GM19025 (cell line): ENCODE results near the gene SMARCA1.

ENCODE experiments used
- ATAC-seq: cut with Tn5 transposase; IDR thresholded peaks from one replicate; pipeline ENCODE4 v1.9.1; 2021; ENCODE audit warnings: mild to moderate bottlenecking, low read depth, moderate library complexity; ENCODE audit not compliant: unreplicated experiment

Gene SMARCA1

DNA sequence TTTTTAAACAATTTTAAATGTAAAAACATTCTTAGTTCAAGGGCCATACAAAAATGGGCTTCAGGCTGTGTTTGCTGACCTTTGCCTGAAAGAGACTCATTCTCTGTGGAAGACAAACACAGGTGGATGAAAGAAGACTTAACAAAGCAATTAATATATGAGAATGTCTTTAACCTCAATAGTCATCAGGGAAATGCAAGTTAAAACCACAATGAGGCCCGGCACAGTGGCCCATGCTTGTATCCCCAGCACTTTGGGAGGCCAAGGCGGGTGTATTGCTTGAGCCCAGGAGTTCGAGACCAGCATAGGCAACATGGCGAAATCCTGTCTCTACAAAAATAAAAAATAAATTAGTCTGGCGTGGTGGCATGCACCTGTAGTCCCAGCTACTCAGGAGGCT is 7.1 kb upstream of the SMARCA1 start:
- ATAC-seq, result no peak

DNA sequence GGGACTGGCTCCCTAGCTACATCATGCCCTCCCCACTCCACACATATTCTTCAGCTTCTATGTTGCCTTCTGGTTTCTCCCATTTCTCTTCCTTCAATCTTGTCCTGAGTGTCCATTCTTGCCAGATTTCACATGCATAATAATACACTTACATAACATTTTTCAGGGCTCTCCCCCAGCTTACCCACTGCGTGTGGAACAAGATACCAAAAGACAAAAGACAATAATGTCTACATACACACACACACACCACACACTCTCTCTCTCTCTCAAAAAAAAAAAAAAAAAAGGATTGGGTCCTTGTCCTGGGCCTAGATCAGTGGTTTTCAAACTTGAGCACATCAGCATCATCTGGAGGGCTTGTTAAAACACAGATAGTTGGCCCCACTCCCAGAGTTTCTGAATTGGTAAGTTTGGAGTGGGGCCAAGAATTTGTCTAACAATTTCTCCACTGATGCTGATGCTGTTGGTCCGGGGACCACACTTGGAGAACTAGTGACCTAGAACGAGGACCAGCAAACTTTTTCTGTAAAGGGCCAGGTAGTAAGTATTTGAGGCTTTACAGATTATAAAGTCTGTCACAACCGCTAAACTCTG is 6.5 kb upstream of the SMARCA1 start:
- no peak for ATAC-seq

DNA sequence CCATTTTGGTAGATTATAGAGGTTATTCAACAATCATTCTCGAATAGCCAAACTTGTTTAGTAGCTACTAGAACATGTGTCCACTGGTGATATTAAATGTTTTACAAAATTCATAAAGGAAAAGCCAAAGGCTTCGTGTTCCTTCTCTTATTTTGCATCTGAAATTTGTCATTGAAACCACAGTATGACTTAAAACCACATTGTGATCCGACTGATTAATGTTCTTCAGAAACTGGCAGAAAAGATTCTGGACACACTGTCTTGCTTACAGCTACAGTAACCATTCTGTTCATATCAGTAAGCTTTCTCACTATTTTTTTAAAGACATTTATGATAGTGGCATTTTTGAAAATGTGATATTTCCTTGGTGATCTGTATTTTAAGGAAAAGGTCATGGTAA is 2.6 kb upstream of the SMARCA1 start:
- no peak for ATAC-seq

DNA sequence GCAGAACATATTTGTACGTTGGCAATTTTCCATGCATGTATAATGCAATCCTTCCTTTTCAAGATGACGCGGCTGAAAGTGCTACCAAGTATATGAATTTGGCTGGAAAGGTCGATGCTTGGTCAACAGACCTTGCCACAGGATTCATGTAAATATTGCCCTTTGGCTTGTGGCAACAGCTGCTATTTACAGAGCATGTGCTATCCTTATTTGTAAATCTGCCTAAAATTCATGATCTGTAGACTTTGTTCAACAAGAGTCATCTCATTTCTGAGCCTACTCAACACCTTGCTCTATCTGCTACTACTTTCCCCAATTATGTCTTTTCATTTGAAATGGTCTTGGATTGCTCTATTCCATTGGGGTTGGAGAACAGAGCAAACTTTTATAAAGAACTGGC is 1.9 kb upstream of the SMARCA1 start:
- no peak for ATAC-seq

DNA sequence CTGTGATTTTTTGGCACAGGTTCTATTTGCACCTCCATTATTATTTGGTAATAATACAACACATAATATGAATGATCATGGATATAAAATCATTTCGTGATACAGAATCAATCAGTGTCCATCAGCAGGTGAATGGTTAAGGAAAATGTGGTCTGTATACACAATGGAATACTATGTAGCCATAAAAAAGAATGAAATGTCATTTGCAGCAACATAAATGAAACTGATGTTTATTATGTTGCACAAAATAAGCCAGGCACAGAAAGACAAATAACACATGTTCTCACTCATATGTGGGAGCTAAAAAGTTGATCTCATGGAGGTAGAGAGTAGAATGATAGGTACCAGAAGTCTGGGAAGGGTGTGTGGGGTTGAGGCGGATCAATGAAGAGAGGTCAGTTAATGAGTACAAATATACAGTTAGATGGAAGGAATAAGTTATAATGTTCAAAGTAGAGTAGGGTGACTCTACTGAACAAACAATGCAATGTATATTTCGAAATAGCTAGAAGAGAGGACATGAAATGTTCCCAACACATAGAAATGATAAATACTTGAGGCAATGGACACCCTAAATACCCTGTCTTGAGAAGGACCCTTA is 1.1 kb upstream of the SMARCA1 start:
- no peak for ATAC-seq

DNA sequence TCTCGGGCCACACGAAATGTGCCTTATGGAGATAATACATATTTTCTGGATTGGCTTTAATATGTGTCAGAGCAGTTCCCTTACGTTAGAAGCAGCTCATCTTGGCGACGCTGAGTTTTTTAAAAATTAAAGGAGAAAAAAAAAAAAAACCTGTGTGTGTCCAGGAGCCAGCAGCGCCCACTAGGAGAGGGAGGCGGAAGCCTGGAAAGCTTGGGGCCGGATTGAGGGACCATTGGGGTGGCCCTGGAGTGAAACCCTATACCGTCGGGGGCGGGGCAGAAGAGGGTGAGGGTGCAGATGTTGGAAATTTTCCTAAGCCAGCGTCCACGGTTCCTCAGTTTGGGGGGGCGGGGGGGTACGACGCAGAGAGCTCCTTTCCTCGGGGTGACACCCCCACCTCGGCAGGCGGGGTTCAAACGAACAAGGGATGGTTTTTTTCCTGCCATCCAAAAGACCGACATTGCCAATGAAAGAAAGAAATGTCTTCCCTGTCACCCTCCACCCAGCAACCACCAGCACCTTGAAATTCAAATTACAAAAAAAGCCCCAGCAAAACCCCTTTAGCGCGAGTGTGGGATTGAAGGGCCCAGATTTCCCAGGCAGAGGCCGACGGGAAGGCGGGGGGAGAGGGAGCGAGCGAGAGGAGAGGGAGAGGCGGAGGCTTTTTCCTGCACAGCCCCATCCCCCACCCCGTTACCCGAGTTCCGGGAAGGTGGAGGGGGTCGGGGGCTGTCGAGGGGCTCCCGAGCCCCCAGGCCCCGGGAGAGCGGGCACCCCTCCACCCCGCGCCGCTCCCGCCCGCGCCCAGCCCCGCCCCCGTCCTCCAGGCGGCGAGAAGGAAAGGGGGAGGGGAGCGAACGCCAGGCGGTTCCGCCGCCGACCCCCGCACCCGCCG is 859 bp downstream of the SMARCA1 start:
- no peak for ATAC-seq

DNA sequence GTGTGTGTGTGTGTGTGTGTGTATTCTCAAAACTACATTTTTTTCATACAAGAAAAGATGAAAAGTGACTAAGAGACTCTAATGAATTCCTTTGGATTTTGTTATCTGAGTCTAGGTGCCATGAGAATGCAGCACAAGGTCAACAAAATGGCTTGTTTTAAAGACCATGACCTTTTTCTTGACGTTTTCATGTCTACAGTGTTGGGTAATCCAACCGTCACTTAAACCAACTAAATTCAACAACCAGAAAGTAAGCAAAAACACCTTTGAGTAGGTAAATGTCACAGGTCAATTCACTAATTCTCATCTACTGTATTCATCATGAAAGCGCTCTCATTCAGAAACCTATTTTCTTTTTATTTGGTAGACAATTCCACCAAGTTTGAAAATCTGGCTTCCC is 3.1 kb downstream of the SMARCA1 start:
- no peak for ATAC-seq

DNA sequence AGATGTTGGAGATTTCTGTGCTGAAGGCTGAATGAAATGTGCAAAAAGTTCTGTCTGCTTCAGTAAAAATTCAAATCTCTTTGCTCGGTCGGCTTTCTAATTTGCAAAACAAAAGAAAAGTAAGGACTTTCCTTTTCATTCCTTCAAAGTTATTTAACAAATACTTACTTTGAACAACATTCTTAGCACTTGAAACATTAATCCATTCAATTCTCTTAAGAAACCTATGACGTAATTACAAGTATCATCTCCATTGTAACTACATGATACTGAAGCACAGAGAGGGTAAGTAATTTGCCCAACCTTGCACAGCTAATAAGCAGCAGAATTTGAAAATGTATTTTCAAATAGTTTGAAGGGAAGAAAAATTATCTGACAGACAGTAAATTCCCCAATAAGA is 6.9 kb downstream of the SMARCA1 start:
- no peak for ATAC-seq

DNA sequence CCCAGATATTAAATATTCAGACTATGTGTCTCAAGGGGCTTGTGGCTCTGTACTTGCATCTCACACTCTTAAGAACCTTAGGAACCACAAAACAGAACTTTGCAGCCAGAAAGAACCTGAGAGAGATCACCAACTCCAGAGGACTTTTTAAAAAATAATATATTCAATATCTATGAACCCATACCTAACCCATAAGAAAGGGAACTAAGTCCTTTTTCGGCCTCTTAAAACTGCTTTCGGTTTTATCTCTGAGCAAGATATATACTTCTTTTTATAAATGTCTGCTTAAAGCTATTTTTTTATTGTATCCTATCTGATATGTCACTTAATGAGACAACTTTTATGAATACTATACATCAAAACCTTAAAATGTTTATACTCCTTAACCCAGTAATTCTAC is 10.9 kb downstream of the SMARCA1 start:
- ATAC-seq, result no peak

DNA sequence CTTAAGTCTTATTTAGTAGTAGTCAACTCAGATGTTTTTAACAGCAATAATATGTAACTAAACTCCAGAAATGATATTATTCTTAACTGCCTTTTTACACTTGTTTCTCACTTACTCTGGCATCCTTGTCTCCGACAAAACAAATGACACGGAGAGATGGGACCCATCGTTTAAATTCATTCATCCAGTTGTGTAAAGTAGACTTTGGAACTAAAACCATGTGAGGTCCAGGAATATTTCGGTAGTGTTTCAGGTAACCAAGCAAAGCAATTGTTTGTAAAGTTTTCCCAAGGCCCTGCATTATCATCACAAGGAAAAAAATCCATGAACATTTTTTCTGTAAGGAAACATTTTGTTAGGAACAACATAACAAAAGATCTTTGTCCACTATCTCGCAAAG is 11.6 kb downstream of the SMARCA1 start:
- no peak for ATAC-seq

DNA sequence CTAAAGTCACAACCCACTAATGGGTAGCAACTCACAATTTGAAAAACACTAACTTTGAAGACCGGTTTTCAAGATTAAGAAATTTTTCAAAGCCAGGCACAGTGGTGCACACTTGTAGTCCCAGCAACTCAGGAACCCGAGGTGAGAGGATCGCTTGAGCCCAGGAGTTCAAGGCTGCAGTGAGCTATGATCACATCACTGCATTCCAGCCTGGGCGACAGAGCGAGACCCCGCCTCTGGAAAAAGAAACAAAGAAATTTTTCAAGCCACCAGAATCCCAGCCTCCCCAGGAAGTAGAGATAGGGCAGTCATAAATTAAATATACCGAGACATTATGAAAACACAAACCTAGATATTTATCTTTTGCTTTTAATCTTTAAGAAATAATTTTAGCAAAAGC is 13.0 kb downstream of the SMARCA1 start:
- ATAC-seq, result no peak

DNA sequence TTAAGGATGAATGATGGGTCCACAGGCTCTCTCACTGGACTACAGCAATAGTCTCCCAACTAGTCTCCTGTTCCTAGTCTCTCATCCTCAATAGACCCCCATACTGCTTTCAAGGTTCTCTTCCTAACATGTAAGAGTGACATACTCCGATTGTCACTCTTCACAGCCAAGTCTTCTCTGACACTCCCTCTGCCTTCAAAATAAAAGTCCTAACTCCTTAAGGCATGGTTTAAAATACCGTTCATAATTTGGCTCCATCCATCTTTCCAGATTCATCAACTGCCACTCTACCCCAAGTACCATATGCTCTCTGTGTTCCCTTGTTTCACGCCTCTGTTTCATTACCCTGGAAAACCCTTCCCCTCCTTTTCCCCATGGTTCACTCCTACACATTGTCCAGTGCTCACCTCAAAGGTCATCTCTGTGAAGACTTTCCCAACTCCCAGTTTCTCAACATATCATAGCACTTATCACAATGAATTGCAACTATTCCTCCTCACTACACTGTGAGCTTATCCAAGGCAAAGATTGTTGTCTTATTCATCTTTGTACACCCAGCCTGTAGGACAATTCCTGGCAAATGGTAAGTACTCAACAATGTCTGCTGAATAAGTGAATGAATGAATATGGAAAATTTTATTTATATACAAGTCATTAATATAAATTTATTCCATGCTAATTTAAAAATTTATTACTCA is 26.0 kb downstream of the SMARCA1 start:
- no peak for ATAC-seq

DNA sequence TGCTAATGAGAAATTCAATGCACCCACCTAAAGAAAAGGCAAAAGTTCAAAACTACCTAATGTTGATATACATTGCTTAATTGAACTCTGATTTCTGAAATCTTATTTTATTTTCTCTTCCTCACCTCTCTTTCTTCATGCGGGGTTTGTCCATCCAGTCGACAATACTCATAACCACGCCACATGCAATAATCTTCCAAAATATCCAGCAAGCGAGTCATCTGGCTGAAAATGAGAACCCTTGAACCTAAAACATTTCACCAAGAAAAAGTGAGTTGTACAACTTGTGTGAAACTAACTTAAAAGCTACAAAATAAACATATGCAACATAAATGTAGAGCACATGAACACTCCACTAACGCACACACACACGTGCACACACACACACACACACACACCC is 26.7 kb downstream of the SMARCA1 start:
- no peak for ATAC-seq

DNA sequence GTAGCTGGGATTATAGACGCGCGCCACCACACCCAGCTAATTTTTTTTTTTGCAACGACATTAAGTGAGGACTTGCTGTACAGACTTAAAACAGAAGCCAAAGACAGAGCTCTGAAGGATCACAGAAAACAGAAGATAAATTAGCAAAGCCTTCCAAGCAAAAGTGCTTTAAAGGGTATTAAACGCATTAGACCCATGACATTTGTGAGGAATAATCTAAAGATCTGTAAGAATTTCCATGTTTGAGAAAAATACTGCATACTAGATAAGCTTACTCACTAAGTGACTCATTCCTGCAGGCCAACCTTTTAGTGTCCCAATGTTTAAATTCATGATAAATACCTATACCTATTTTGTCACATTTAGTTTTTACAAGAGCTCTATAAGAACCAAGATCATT is 27.4 kb downstream of the SMARCA1 start:
- ATAC-seq, result no peak

DNA sequence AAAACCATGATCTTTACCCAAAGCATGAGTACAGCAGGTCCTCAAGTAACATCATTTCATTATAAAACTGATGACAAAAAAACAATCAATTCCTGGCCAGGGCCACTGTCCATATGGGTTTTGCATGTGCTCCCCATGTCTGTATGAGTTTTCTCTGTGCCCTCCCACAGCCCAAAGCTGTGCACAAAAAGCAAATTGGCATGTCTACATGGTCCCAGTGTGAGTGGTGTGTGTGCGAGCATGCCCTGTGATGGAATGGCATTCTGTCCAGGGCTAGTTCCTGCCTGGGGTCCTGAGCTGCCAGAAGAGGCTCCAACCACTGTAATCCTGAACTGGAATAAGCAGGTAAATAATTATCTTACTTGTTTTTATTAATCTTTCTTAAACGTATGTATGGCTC is 28.4 kb downstream of the SMARCA1 start:
- no peak for ATAC-seq

DNA sequence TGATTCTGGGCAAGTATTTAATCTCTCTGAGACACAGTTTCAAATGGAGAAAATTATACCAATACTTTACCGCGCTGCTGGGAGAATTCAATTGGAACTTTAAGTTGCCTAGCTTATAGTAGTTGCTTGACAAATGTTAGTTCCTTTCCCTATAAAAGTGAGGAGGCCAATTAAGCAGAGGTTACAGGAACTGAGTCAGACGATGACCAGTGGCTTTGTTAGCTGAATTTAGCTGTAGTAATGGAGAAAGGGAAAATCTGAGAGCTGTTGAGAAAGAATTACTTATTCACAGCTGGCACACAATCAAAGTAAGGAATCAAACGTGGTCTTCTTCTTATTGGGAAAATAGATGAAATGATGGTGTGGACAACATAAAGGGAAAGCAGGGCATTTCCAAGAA is 29.6 kb downstream of the SMARCA1 start:
- ATAC-seq, result no peak

DNA sequence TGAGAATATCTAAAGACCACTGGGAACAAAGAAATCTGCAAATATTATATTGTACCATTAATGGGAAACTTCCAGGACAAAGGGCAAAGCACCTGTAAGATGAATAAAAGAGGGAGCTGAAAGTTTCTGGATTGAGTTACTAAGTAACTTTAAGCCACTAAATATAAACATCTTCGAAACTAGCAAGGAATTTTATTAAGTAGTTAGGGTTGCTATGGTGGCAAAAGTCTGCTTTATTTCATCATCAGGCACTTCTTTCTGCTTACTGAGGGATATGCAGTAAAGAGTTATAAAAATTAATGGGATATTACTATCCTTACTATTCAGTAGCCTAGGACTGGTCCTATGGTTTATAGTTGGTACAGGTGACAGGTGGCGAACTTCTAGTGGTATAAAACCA is 33.0 kb downstream of the SMARCA1 start:
- ATAC-seq, result no peak

DNA sequence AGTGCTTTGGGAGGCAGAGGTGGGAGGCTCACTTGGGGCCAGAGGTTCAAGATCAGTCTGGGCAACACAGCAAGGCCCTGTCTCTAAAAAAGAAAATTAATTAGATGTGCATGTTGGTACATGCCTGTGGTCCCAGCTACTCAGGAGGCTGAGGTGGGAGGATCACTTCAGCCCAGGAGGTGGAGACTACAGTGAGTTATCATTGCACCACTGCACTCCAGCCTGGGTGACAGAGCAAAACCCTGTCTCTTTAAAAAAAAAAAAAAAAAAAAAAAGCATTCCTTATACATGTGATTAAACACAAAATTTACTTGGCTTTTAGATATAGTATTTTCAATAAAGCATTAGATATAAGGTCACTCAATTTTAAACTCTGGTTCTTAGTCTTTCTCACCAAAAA is 34.9 kb downstream of the SMARCA1 start:
- no peak for ATAC-seq

DNA sequence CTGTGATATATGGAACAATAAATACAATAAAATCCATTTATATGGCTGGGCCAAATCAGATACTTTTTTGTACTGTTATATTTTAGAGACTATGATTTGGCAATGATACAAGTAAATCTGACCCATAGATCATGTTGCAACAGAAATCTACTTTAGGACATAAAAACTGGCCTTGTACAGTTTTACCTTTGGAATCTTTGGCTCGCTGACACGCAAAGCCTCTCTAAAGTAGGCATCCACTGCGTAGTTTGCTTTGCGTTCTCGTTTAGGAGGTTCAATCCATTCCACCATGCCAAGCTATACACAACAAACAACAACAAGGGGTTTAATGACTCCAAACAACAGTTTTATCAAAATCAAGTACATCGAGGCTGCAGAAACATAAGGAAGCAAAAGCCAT is 42.4 kb downstream of the SMARCA1 start:
- ATAC-seq, result no peak

DNA sequence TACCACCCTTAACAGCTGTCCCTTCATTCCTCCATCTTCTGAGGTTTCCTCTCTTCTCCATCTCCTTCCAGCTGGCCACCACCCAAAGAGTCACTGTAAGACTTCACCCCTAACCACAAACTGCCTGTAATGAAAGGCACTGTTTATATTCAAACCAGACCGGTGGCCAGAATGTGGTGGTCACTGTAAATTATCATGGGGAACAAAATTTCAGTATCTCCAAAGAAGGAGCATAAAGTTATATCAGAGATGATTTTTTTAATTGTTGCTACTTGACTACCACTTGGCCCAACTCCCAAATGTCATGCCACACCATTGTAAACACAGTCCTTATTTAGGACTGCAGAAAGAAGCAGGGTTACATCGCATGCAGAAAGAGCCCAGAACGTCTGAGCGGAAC is 44.8 kb downstream of the SMARCA1 start:
- ATAC-seq, result no peak

DNA sequence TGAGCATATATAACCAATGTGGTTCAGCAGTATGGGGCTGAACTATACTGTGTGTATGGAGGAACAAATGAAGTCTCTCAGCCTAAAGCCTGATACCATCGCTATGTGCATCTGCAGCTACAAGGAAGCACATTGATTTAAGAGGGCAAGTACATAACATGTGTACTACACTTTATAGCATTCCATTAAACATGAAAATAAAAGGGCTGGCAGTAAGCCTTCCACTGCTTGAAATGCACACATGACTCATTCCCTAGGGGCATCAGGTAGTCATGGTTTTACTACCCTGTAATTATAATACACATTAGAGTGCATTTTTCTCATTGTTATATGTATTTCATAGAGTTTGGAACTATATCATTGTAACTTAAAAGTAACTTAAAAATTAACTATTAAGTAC is 51.2 kb downstream of the SMARCA1 start:
- no peak for ATAC-seq
